Measurements from ENCODE around the gene CRKL.
"Not testable (repeated sequence)": the region's sequence is repeated elsewhere in the genome, so short reads cannot be mapped to it uniquely, and the experiment has no call there.

- TF ChIP-seq, protein P1, sequence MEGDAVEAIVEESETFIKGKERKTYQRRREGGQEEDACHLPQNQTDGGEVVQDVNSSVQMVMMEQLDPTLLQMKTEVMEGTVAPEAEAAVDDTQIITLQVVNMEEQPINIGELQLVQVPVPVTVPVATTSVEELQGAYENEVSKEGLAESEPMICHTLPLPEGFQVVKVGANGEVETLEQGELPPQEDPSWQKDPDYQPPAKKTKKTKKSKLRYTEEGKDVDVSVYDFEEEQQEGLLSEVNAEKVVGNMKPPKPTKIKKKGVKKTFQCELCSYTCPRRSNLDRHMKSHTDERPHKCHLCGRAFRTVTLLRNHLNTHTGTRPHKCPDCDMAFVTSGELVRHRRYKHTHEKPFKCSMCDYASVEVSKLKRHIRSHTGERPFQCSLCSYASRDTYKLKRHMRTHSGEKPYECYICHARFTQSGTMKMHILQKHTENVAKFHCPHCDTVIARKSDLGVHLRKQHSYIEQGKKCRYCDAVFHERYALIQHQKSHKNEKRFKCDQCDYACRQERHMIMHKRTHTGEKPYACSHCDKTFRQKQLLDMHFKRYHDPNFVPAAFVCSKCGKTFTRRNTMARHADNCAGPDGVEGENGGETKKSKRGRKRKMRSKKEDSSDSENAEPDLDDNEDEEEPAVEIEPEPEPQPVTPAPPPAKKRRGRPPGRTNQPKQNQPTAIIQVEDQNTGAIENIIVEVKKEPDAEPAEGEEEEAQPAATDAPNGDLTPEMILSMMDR (IDR thresholded peaks at IDR 0.05): not testable (repeated sequence)
- TF ChIP-seq EZH2 (IDR thresholded peaks at IDR 0.05): not testable (repeated sequence)
Measured at GRCh38 chr22:20939457-20940185, 22.4 kb downstream of the CRKL start.

Data from neural progenitor cell (in vitro differentiated cells).